ENCODE results near the gene ZMYND10.

Gene ZMYND10

GRCh38 chr3:50302095-50303012, 43.2 kb downstream of the ZMYND10 start:
- TF ChIP-seq GATA3 (IDR thresholded peaks at IDR 0.05; ENCODE audit: low read depth, low read length) (no peak), GATA2 (IDR thresholded peaks at IDR 0.05; ENCODE audit: low read depth, low read length) (no peak)

DNA sequence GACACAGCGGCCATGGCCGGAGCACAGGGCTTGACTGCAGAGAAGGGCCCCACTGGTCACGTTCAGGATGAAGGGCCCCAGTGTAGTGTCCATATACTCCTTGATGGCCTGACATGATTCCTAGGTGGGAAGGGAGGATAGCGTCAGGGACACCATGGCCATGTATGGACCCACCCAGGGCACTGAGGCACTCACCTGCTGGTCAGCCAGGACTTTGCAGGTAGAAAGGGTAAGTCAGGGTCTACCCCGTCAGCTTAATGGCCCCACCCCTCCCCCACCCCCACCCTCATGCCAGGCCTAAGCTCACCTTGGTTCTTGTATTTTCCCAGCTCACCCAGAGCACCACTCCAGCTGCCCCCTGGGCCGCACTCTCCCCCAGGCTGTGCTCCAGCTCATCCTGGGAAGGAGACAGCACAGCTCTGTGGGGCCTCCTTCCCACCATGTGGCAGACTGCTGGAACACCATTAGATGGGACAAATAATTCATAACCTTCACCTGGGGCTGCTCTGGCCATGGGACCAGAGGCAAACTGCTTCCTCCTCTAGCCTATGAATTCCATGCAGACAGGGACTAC, 44.8 kb downstream of the ZMYND10 start:
- TF ChIP-seq GATA3 (IDR thresholded peaks at IDR 0.05; ENCODE audit: low read depth, low read length) (no peak), GATA2 (IDR thresholded peaks at IDR 0.05; ENCODE audit: low read depth, low read length) (no peak)

- TF ChIP-seq GATA2 (IDR thresholded peaks at IDR 0.05; ENCODE audit: low read depth, low read length) (no peak), GATA3 (IDR thresholded peaks at IDR 0.05; ENCODE audit: low read depth, low read length) (no peak)
Measured at GRCh38 chr3:50299929-50300680, 45.4 kb downstream of the ZMYND10 start.

GRCh38 chr3:50299638-50299928, 45.9 kb downstream of the ZMYND10 start:
- no peak for TF ChIP-seq GATA2 (IDR thresholded peaks at IDR 0.05; ENCODE audit: low read depth, low read length)
- no peak for TF ChIP-seq GATA3 (IDR thresholded peaks at IDR 0.05; ENCODE audit: low read depth, low read length)

GRCh38 chr3:50298836-50299637, 46.5 kb downstream of the ZMYND10 start, which contains the start of the genes HYAL3 and NAA80:
Gene HYAL3 (minus strand): TSS chr3:50299405. CDS start chr3:50295602, 3,803 bp downstream.
Gene NAA80 (minus strand): TSS chr3:50299405. CDS start chr3:50297463, 1,942 bp downstream.
- TF ChIP-seq GATA2 (IDR thresholded peaks at IDR 0.05; ENCODE audit: low read depth, low read length) = no peak
- TF ChIP-seq GATA3 (IDR thresholded peaks at IDR 0.05; ENCODE audit: low read depth, low read length) = no peak

DNA sequence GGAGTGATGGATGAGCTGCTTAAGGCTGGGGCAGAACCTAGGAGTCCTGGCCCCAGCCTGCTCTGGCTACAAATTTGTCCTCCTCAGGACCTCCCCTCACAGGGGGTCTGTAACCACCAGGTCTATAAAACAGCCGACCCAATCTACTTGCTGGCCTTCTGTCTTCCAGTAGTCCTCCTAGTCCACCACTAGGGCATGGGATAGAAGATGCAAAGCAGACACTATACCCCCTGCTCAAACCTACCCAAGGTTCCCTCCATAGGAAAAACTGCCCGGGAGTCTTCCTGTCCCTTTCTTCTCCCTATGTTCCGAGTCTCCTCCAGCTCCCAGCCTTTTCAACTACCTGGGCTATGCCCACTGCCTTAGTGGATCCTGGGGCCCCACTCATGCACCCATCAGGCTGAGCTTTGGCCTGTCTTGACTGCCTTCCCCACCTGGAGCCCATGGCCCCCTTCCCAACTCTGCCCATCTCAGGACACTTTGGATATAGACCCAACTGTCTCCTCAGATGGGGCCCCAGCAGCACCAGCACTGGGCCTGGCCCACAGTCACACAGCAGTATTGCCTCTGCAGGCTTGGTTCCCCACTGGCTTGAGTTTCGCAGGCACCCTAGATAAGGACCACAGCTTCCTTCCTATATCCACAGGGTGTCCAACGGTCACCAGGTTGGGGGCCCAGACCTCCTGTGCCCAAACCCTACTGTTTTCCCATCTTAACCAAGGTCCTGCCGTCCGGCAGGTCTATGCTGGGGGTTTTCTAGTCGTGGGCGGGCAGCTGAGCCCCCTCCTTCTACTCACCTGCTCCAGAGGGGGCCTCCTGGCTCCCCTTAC, 47.4 kb downstream of the ZMYND10 start:
- no peak for TF ChIP-seq GATA3 (IDR thresholded peaks at IDR 0.05; ENCODE audit: low read depth, low read length)
- TF ChIP-seq GATA2 (IDR thresholded peaks at IDR 0.05; ENCODE audit: low read depth, low read length) = no peak

DNA sequence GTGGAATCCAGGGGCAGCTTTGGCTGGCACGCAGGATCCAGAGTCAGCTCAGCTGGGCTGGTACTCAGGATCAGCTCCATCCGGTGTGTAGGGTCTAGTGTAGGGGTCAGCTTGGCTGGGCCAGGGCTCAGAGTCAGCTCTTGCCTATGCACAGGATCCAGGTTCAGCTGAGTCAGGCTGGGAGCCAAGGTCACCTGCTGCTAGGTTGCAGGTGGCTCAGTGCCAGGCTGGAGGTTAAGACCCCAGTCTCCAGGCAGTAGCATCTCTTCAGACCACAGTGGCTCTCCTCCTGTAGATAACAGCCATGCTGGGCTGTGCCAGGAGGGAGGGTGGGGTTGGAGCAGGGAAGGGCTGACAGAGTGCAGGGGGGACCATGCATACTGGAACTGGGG, 48.2 kb downstream of the ZMYND10 start:
- no peak for TF ChIP-seq GATA3 (IDR thresholded peaks at IDR 0.05; ENCODE audit: low read depth, low read length)
- no peak for TF ChIP-seq GATA2 (IDR thresholded peaks at IDR 0.05; ENCODE audit: low read depth, low read length)

DNA sequence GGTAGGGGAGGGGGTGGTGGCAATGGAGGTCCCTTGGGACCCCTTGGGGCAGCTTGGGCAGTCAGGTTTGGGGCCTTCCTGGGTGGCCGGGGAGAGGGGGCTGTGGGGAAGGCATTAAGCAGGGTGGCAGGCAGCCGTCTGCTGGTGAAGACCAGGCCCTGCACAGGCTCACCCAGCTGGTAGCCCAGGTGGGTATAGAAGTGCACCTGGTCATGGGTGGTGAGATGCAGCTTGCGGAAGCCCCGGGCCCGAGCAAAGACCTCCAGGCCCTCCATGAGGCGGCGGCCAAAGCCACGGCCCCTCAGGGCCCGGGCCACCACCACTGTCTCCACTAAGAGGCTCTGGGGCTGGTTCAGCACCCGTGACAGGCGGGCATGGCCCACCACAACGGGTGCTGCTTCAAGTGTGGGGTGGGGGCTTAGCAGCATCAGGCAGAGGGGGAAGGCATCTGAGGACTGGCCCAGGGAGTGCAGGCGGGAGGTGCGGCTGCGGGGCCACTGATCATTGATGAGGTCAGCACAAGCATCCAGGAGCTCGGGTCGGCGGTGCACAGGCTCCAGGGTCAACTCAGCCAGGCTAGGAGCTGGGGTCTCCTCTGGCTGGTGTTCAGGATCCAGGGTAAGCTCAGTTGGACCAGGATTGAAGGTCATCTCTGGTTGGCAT, 48.7 kb downstream of the ZMYND10 start:
- no peak for TF ChIP-seq GATA3 (IDR thresholded peaks at IDR 0.05; ENCODE audit: low read depth, low read length)

- TF ChIP-seq GATA3 (IDR thresholded peaks at IDR 0.05; ENCODE audit: low read depth, low read length) (no peak), GATA2 (IDR thresholded peaks at IDR 0.05; ENCODE audit: low read depth, low read length) (no peak)
Measured at GRCh38 chr3:50295553-50296431, 49.7 kb downstream of the ZMYND10 start.

DNA sequence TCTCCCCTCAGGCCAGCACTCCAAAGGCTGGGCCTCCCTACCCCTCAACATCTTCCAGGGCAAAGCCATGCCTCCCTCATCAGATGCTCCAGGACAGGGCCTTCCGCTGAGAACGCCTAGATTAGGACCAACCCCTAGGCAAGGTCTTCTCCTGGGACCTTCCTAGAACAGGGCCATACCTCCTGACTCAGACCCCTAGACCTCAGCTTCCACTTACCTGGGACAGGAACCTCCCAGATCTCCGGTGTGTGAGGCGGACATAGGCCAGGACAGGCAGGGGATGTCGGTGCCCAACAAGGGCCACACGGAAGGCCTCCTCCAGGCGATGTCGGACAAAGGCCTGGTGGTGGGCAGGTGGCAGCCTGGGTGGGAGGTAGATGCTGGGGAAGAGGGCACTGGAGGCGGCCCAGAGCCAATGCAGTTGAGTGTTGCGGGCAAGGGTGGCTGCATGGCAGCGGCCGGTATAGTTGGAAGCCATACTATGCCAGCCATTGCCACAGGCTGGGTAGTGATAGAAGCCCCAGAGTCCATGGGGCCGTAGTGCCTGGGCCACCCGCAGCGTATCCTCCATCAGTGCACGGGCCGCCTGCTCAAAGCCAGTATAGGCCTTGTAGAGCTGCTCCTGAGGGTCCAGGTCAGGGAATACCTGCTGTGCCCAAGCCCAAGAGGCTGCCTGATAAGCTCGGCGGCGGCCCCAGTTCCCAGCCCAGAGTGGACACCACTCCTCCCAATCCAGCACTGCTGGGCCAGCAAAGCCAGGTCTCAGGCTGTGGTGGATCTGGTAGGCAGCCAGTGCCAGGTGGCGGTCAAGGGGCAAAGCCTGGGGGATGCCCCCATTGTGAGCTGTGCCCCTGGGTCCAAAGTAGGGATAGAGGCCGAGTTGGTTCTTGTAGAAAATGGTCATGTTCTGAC, 50.8 kb downstream of the ZMYND10 start:
- TF ChIP-seq GATA3 (IDR thresholded peaks at IDR 0.05; ENCODE audit: low read depth, low read length) (no peak), GATA2 (IDR thresholded peaks at IDR 0.05; ENCODE audit: low read depth, low read length) (no peak)

GRCh38 chr3:50294089-50294488, 51.4 kb downstream of the ZMYND10 start:
- TF ChIP-seq GATA3 (IDR thresholded peaks at IDR 0.05; ENCODE audit: low read depth, low read length) = no peak
- TF ChIP-seq GATA2 (IDR thresholded peaks at IDR 0.05; ENCODE audit: low read depth, low read length) = no peak

Data from SH-SY5Y (cell line).